H7 (cell line): ENCODE data around the gene GABRG3. TPM values are rescaled to one million over a fixed set of nuclear protein-coding genes. Genes with fewer than 3 reads are reported as not detected.

ENCODE experiments used
- DNase-seq: peaks from one replicate; pipeline ENCODE4 v3.0.0; 2012
- H3K27me3 ChIP-seq: 2 replicates; pipeline ENCODE4 v1.6.0; 2011; ENCODE audit warnings: mild to moderate bottlenecking, low read length; ENCODE audit not compliant: control insufficient read depth, insufficient read depth
- H3K36me3 ChIP-seq: replicated peaks from 2 replicates; pipeline ENCODE4 v1.5.1; 2011; ENCODE audit warnings: low read length; ENCODE audit not compliant: control insufficient read depth, insufficient read depth
- H3K4me3 ChIP-seq: 2 replicates; pipeline ENCODE4 v1.5.1; 2011; ENCODE audit warnings: low read depth, mild to moderate bottlenecking, control low read depth, low read length, moderate library complexity; ENCODE audit not compliant: insufficient read depth
- total RNA-seq: library from RNA; depleted of rRNA; stranded (reverse); fragments of >200 nt; shearing (Covaris generic); gene quantifications from 2 replicates; pipeline ENCODE4 v1.2.3, GENCODE V29; 2014

Gene GABRG3
- total RNA-seq, 1 experiment from 2014 or later: 0.42 TPM

GRCh38 chr15:27461181-27461580, 490.2 kb downstream of the GABRG3 start:
- no peak for DNase-seq
- H3K27me3 ChIP-seq: no peaks in the 10 kb centered on the region
- H3K36me3 ChIP-seq: no peaks in the 10 kb centered on the region
- no peak overlapping the region for H3K4me3 ChIP-seq

- DNase-seq: no peak
- H3K27me3 ChIP-seq: no peaks in the 10 kb centered on the region
These were observed 492.6 kb downstream of the GABRG3 start for GRCh38 chr15:27463525-27464088.

GRCh38 chr15:27464941-27465612, 494.1 kb downstream of the GABRG3 start:
- Histone ChIP-seq H3K36me3 (no peaks in the 10 kb centered on the region), H3K4me3 (no peak overlapping the region), H3K27me3 (no peaks in the 10 kb centered on the region)
- DNase-seq: no peak

More at GRCh38 chr15:27463525-27464088, 492.6 kb downstream of the GABRG3 start:
- H3K36me3 ChIP-seq: no peaks in the 10 kb centered on the region
- no peak overlapping the region for H3K4me3 ChIP-seq

GRCh38 chr15:27466758-27467157, 495.8 kb downstream of the GABRG3 start:
- Histone ChIP-seq H3K36me3 (no peaks in the 10 kb centered on the region), H3K4me3 (no peak overlapping the region), H3K27me3 (no peaks in the 10 kb centered on the region)
- no peak for DNase-seq

GRCh38 chr15:27468151-27468591, 497.2 kb downstream of the GABRG3 start:
- H3K27me3 ChIP-seq: no peaks in the 10 kb centered on the region
- DNase-seq: no peak
- no peak overlapping the region for H3K4me3 ChIP-seq
- no peaks in the 10 kb centered on the region for H3K36me3 ChIP-seq

- H3K36me3 ChIP-seq: no peaks in the 10 kb centered on the region
- no peaks in the 10 kb centered on the region for H3K27me3 ChIP-seq
- DNase-seq: no peak
- no peak overlapping the region for H3K4me3 ChIP-seq
These were observed 502.9 kb downstream of the GABRG3 start for GRCh38 chr15:27473845-27474244.

GRCh38 chr15:27475395-27475794, 504.4 kb downstream of the GABRG3 start:
- Histone ChIP-seq H3K4me3 (no peak overlapping the region), H3K36me3 (no peaks in the 10 kb centered on the region), H3K27me3 (no peaks in the 10 kb centered on the region)
- no peak for DNase-seq

GRCh38 chr15:27479296-27480140, 508.5 kb downstream of the GABRG3 start:
- no peak for DNase-seq
- H3K36me3 ChIP-seq: no peaks in the 10 kb centered on the region
- H3K4me3 ChIP-seq: no peak overlapping the region
- no peaks in the 10 kb centered on the region for H3K27me3 ChIP-seq

- H3K27me3 ChIP-seq: no peaks in the 10 kb centered on the region
- H3K36me3 ChIP-seq: no peaks in the 10 kb centered on the region
- DNase-seq: no peak
- no peak overlapping the region for H3K4me3 ChIP-seq
These were observed 509.2 kb downstream of the GABRG3 start for GRCh38 chr15:27480141-27480530.

GRCh38 chr15:27480642-27481041, 509.7 kb downstream of the GABRG3 start:
- Histone ChIP-seq H3K4me3 (no peak overlapping the region), H3K36me3 (no peaks in the 10 kb centered on the region), H3K27me3 (no peaks in the 10 kb centered on the region)
- DNase-seq: no peak

- Histone ChIP-seq H3K4me3 (no peak overlapping the region), H3K27me3 (no peaks in the 10 kb centered on the region), H3K36me3 (no peaks in the 10 kb centered on the region)
- DNase-seq: peak; percentile 53
These were observed 510.8 kb downstream of the GABRG3 start for GRCh38 chr15:27481768-27482167.

GRCh38 chr15:27482287-27482686, 511.3 kb downstream of the GABRG3 start:
- no peak overlapping the region for H3K4me3 ChIP-seq
- H3K27me3 ChIP-seq: no peaks in the 10 kb centered on the region
- DNase-seq: no peak
- H3K36me3 ChIP-seq: no peaks in the 10 kb centered on the region

- Histone ChIP-seq H3K27me3 (no peaks in the 10 kb centered on the region), H3K36me3 (no peaks in the 10 kb centered on the region), H3K4me3 (no peak overlapping the region)
- no peak for DNase-seq
These were observed 512.1 kb downstream of the GABRG3 start for GRCh38 chr15:27483124-27483523.

GRCh38 chr15:27485265-27485664, 514.3 kb downstream of the GABRG3 start:
- Histone ChIP-seq H3K4me3 (no peak overlapping the region), H3K27me3 (no peaks in the 10 kb centered on the region), H3K36me3 (no peaks in the 10 kb centered on the region)
- no peak for DNase-seq

- H3K36me3 ChIP-seq: no peaks in the 10 kb centered on the region
- H3K27me3 ChIP-seq: no peaks in the 10 kb centered on the region
- no peak for DNase-seq
- no peak overlapping the region for H3K4me3 ChIP-seq
These were observed 515.1 kb downstream of the GABRG3 start for GRCh38 chr15:27486051-27486450.
